HEK293T (cell line): Measurements from ENCODE around the gene TRAF3.

ENCODE experiments used
- CTCF ChIA-PET: fragments of 350-600 bp; formaldehyde crosslinking; extraction: SDS; loops from one replicate; lab custom pipeline; 2021; ENCODE audit warnings: antibody characterized with exemption, inconsistent platforms; lab: Yijun Ruan, JAX
- POLR2A ChIA-PET: fragments of 350-600 bp; formaldehyde crosslinking; extraction: SDS; loops from one replicate; lab custom pipeline; 2020; ENCODE audit warnings: antibody characterized with exemption, inconsistent platforms; lab: Yijun Ruan, JAX
- DNase-seq: peaks from one replicate; pipeline ENCODE4 v3.0.0; 2012; ENCODE audit warnings: mixed read lengths; ENCODE audit errors: extremely low spot score
- ARNT ChIP-seq: fragments of 450-650 bp; IDR thresholded peaks from 2 replicates; pipeline ENCODE4 v1.6.1; 2017; ENCODE audit warnings: mild to moderate bottlenecking
- BHLHE40 ChIP-seq: fragments of 450-650 bp; IDR thresholded peaks from 2 replicates; pipeline ENCODE4 v1.6.1; 2016; ENCODE audit warnings: mild to moderate bottlenecking, moderate library complexity, borderline replicate concordance
- CTBP1 ChIP-seq: fragments of 450-650 bp; IDR thresholded peaks from 2 replicates; pipeline ENCODE4 v1.6.1; 2016; ENCODE audit warnings: borderline replicate concordance
- ELF4 ChIP-seq: fragments of 450-650 bp; IDR thresholded peaks from 2 replicates; pipeline ENCODE4 v1.6.1; 2017; ENCODE audit warnings: antibody characterized with exemption
- FOXA1 ChIP-seq: fragments of 450-650 bp; IDR thresholded peaks from 2 replicates; pipeline ENCODE4 v1.6.1; 2016; ENCODE audit warnings: mild to moderate bottlenecking
- FOXK2 ChIP-seq: fragments of 450-650 bp; IDR thresholded peaks from 2 replicates; pipeline ENCODE4 v1.6.1; 2016; ENCODE audit warnings: mild to moderate bottlenecking
- FOXM1 ChIP-seq: fragments of 450-650 bp; IDR thresholded peaks from 2 replicates; pipeline ENCODE4 v1.6.1; 2017; ENCODE audit warnings: mild to moderate bottlenecking, borderline replicate concordance
- HDGF ChIP-seq: fragments of 450-650 bp; IDR thresholded peaks from 2 replicates; pipeline ENCODE4 v1.6.1; 2017; ENCODE audit warnings: antibody characterized with exemption, borderline replicate concordance
- L3MBTL2 ChIP-seq: fragments of 450-650 bp; conservative IDR thresholded peaks from 2 replicates; pipeline ENCODE4 v1.6.1; 2016; ENCODE audit warnings: mild to moderate bottlenecking
- LEF1 ChIP-seq: fragments of 450-650 bp; IDR thresholded peaks from 2 replicates; pipeline ENCODE4 v1.6.1; 2017; ENCODE audit warnings: mild to moderate bottlenecking, borderline replicate concordance
- NFRKB ChIP-seq: fragments of 450-650 bp; IDR thresholded peaks from 2 replicates; pipeline ENCODE4 v1.6.1; 2016; ENCODE audit warnings: mild to moderate bottlenecking, moderate library complexity
- PKNOX1 ChIP-seq: fragments of 450-650 bp; IDR thresholded peaks from 2 replicates; pipeline ENCODE4 v1.6.1; 2016
- SP1 ChIP-seq: fragments of 450-650 bp; IDR thresholded peaks from 2 replicates; pipeline ENCODE4 v1.6.1; 2017
- SUZ12 ChIP-seq: fragments of 450-650 bp; IDR thresholded peaks from 2 replicates; pipeline ENCODE4 v1.6.1; 2016; ENCODE audit warnings: mild to moderate bottlenecking
- TARDBP ChIP-seq: fragments of 450-650 bp; IDR thresholded peaks from 2 replicates; pipeline ENCODE4 v1.6.1; 2016
- ZNF384 ChIP-seq: fragments of 450-650 bp; IDR thresholded peaks from 2 replicates; pipeline ENCODE4 v1.6.1; 2016

Gene TRAF3

GRCh38 chr14:102849526-102850379 is 72.5 kb downstream of the TRAF3 start:
- POLR2A ChIA-PET: interaction anchor here (1.0 kb wide), 1 partner anchor 484 kb away, joined by 3 read pairs; the partner anchor contains the start of gene EIF5
- CTCF ChIA-PET: no interaction called here

GRCh38 chr14:102853648-102854047 is 76.4 kb downstream of the TRAF3 start:
- POLR2A ChIA-PET: no interaction called here
- CTCF ChIA-PET: no interaction called here
- no peak for DNase-seq
- TF ChIP-seq L3MBTL2 (no peak), CTBP1 (no peak), TARDBP (no peak), FOXK2 (no peak), PKNOX1 (no peak), ZNF384 (no peak), HDGF (no peak), ELF4 (no peak), SUZ12 (no peak), FOXM1 (no peak), SP1 (no peak), ARNT (no peak), LEF1 (no peak), NFRKB (no peak), FOXA1 (no peak), BHLHE40 (no peak)

More at GRCh38 chr14:102849526-102850379, 72.5 kb downstream of the TRAF3 start:
- TF ChIP-seq PKNOX1: no peak
- no peak for TF ChIP-seq FOXA1
- TF ChIP-seq CTBP1: no peak
- no peak for TF ChIP-seq SUZ12
- TF ChIP-seq BHLHE40: no peak
- TF ChIP-seq FOXK2: no peak
- TF ChIP-seq LEF1: no peak
- no peak for TF ChIP-seq TARDBP
- no peak for TF ChIP-seq L3MBTL2
- no peak for TF ChIP-seq ARNT
- no peak for TF ChIP-seq HDGF
- TF ChIP-seq SP1: no peak
- no peak for TF ChIP-seq ELF4
- DNase-seq: no peak

GRCh38 chr14:102854091-102854703 is 76.9 kb downstream of the TRAF3 start:
- ChIA-PET POLR2A (no interaction called here), CTCF (no interaction called here)
- TF ChIP-seq L3MBTL2 (no peak), NFRKB (no peak), BHLHE40 (no peak), ARNT (no peak), PKNOX1 (no peak), SP1 (no peak), FOXM1 (no peak), CTBP1 (no peak)
- DNase-seq: no peak

- no peak for DNase-seq
Measured at GRCh38 chr14:102856179-102856578, 78.9 kb downstream of the TRAF3 start.

More at GRCh38 chr14:102856179-102856578, 78.9 kb downstream of the TRAF3 start:
- ChIA-PET POLR2A (no interaction called here), CTCF (interaction anchor here (0.7 kb wide), 1 partner anchor 9 kb away, joined by 3 read pairs; no protein-coding TSS in a partner anchor)
- TF ChIP-seq HDGF (no peak), BHLHE40 (no peak), SUZ12 (no peak), ARNT (no peak), L3MBTL2 (no peak), FOXM1 (no peak), FOXK2 (no peak), ZNF384 (no peak), NFRKB (no peak), TARDBP (no peak), CTBP1 (no peak), FOXA1 (no peak), SP1 (no peak), PKNOX1 (no peak)
